ENCODE data around the gene PRKAR2A.
"Not testable (repeated sequence)": the region's sequence is repeated elsewhere in the genome, so short reads cannot be mapped to it uniquely, and the experiment has no call there.

PRKAR2A gene

DNA sequence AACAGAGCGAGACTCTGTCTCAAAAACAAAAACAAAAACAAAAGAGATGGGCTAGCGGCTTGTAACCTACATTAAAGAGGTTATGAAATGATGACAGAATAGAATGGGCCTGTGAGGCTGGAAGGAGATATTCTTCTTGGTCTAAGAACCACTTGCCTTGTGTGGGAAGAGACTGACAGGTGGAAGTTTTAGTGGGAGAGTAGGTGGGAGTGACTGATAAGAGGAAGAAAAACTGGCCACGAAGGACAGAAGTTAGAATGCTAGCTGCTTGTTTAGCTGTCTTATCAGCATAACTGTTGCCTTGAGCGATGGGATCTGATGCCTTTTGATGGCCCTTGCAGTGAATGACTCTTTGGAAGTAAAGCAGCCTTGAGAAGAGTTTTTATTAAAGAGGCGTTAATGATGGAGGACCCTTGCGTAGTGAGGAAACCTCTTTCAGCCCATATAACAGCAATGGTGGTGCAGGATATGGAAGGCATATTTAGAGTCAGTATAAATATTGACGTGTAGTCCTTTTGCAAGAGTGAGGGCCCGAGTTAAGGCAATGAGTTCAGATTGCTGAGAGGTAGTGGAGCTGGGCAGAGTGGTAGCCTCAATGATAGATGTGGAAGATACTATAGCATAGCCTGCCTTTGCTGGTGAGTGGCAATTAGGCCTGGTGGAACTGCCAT, 122.4 kb downstream of the PRKAR2A start:
- DNase-seq (ENCODE audit: low read depth): not testable (repeated sequence)

DNA sequence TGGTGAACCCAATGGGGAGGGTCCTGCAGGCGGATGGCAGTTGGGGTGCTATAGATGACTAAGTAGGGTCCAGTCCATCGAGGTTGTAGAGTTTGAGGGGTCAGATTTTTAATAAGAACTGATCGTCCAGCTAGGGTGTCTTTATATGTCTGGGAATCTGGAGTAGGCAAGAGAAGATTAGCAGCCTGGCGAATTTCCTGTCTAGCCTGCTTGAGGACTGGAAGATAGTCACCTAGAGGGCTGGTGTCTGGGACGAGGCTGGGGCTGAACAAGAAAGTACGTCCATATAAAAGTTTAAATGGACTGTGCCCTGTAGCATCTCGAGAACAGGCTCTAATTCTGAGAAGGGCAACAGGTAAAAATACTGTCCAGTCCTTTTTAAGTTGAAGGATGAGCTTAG, 123.9 kb downstream of the PRKAR2A start:
- no peak for DNase-seq (ENCODE audit: low read depth)

DNA sequence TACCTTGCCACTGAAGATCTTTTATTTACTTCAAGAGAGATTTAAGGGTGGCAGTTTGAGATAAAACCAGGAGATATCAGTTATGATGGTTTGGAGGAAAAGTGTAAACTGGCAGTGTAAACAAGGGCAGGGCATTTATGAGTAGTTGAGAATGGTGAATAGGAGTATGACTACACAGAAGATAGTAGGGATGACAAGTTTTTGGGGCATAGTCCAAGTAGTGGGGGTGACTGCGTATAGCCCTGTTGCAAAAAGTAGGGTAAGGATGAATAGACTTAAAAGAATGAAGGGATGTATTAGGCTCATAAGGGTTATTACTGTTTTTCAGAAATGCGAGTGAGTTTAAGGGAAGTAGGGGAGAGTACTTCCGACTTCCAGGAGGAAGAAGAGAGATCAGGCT, 124.4 kb downstream of the PRKAR2A start:
- DNase-seq (ENCODE audit: low read depth): not testable (repeated sequence)

DNA sequence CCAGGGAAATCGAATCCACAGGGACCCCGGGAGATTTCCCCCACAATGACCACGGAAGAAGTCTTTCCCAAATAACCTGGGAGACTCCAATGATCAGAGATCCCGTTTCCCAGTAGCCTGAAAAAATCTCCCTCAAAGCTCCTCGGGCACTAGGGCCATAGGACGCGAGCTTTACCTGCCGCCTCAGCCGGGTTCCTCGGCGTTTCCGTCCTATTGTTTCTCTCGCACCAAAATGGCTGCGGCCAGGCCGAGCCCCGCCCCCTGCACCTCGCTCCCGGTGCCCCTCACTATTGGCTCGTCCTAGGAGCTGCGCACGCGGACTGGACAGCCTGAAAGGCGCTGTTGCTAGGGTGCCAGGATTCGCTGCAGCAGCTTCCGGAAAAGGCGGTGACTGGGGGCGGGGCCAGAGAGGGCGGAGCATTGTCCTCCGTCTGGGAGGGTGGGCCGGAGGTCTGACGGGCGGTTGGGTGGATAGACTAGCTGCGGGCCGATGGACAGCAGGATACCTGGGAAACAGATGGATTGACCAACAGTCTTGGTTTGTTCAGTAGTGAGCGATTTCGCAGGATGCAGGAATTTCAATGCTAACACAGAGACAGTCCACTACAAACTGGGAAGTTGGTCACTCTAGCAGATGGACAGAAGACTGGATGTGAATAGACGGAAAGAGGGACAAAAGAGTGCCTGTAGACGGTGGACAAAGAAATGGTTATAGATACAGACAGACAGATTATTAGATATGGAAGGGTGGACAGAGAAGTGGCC, 130.5 kb downstream of the PRKAR2A start, which contains the start of gene IP6K2:
Gene IP6K2, minus strand, starts transcription at position 240 of the 765 bp plus-strand sequence. CDS start 21,930 bp downstream, outside the sequence.
- peak; percentile 92 for DNase-seq (ENCODE audit: low read depth)

DNA sequence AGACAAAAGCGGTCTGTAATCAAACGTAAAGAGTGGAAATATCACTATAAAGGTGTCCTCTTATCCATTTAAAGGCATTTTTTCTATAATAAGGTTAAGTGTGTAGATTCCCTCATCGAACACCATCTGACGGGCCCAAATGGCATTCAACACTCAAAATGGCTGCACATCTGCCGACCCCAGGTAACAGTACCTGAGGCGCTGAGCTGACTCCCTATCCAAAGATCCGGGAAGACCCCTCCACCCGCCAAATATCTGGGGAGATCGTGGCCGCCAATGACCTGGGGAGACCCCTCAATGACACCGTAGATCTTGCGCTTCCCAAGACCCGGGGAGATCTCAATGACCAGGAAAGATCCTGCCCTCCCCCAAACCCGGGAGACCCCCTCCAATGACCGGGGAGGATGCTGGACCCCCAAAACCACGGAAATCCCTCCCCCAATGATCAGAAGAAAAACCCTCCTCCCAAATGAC, 131.1 kb downstream of the PRKAR2A start:
- DNase-seq (ENCODE audit: low read depth): no peak

DNA sequence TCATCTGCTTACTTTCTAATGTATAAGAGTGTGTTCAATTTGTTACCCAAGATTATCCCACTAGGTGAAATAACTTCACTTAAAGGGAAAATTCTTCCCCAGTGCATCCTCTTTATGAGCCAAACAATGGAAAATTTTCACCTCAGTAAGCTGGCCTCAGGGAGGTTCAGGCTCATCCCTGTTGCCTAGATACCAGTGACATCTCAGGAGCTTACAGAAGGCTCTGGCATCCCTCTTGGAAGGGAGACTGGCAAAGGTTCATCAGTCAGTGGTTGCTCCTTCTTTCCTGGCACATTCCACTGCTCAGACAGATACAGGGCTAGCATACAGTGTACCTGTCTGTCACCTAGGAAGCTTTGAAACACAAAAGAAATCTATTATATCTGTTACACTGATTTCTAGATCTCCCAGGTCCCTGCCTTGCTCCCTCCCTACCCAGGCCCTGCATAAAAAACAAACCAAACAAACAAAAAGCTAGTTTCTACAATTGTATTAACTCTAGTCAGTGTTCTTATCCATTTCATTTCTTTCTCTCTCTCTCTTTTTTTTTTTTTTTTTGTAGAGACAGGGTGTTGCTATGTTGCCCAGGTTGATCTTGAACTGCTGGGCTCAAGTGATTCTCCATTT, 132.4 kb downstream of the PRKAR2A start:
- no peak for DNase-seq (ENCODE audit: low read depth)

DNA sequence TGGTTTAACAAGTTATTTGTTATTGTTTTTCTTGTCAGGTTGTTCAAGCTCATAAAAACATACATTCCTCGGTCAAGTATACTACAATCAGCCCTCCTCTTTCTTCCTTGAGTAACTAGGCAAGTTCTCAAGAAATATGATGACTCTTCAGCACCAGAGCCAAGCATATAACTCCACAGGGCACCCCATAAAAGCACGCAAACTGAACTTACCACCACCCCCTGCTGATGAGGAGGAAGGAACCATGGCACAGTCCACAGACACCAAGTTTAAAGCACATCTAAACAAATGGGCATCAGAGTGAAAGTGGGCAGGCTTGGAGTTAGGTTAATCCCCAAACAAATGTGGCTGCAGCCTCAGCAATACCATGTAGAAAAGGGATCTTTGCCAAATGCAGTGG, 135.9 kb downstream of the PRKAR2A start:
- DNase-seq (ENCODE audit: low read depth): no peak

DNA sequence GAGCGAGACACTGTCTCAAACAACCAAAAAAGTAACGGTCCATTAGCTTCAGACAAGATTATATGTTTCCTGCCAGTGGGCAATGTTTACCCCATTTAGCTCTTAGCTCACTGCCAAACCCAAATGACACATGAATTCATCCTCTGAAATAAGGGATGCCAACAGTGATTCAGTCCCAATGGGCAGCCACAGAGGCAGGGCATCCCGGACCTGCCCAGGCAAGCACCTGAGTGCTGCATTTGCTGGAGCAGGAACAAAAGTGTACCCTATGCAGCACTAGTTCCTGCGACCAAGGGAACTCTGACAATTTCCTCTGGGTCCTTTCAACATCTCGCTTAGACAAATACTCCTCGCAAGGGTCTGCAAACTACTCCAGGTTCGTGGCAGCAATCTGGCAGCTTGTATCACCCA, 138.6 kb downstream of the PRKAR2A start:
- DNase-seq (ENCODE audit: low read depth): no peak

DNA sequence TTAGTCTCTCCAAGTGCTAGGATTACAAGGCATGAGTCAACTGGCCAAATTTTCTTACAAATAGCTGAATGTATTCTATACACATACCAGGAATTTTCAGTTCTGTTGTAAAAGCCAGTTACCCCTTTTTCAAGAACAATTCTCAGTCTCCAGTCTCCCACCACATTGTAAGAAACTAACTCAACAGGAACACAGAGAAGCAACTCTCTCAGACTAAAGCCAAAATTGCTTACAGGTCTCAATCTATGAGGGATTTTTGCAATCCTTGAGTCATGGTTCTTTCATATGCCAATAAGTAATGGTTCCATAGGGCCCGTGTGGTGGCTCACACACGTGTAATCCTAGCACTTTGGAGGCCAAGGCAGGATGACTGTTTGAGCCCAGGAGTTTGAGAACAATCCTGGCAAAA, 139.2 kb downstream of the PRKAR2A start:
- DNase-seq (ENCODE audit: low read depth): no peak

DNA sequence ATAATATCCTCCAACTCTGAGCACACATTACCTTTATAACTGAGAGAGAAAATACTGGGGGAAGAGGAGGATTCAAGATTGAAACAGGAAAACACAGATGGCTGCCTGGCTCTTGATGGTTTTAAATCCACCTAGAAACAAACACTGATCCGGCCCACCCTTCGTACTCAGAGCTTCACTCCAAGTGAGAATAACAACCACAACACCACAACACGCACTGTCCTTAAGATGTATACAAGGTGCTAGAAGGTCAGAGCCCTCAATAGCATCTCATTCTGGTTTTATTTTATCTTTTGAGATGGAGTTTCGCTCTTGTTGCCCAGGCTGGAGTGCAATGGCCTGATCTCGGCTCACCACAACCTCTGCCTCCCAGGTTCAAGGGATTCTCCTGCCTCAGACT, 140.5 kb downstream of the PRKAR2A start:
- DNase-seq (ENCODE audit: low read depth): no peak

DNA sequence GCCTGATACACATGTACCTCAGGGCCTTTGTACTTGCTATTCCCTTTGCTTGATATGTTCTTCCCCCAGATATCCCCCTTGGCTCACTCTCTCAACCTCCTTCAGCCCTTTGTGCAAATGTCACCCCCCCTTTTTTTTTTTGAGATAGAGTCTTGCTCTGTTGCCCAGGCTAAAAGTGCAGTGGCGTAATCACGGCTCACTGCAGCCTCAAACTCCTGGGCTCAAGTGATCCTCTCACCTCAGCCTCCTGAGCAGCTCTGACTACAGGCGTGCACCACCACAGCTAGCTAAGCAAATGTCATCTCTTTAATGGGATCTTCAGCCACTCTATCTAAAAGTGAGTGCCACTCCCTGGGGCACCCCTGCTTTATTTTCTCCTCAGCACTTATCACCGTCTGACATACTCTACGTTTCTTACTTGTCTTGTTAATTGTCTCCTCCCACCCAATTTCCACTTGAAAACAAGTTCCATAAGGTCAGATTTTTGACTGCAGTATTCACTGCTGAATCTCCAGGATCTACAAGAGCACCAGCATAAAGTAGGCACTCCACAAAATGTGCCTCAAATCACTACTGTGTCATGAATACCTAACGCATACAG, 145.3 kb downstream of the PRKAR2A start:
- DNase-seq (ENCODE audit: low read depth): no peak

DNA sequence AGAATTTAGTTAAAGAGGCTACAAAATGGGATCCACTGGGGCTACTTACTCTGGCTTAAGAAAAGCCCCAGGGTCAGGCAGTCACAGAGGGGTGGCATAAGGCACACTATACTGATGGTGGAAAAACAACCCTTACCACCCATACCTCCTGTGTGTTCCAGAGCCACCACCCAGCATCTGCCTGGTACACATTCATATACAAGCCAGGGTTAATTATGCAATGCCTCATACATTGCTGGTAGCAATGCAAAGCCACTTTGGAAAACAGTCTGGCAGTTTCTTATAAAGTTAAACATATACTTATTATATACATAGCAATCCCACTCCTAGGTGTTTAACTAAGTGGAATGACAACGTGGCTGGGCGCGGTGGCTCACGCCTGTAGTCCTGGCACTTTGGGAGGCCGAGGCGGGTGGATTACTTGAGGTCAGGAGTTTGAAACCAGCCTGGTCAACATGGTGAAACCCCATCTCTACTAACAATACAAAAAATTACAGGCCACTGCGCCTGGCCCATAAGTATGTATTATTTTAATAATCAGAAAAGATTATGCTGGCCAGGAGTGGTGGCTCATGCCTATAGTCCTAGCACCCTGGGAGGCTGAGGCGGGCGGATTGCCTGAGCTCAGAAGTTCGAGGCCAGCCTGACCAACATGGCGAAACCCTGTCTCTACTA, 146.8 kb downstream of the PRKAR2A start:
- DNase-seq (ENCODE audit: low read depth): no peak

DNA sequence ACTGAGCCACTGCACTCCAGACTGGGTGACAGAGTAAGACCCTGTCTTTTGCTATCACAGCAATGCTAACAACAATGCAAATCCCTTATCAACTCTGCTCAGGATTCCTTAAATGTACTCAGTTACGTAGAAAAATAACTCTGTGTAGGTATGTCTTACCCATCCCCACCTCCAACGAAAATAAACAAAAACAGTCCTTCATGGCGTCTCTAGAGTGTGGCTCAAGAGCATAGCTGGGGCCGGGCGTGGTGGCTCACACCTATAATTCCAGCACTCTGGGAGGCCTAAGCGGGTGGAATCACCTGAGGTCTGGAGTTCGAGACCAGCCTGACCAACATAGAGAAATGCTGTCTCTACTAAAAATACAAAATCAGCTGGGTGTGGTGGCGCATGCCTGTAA, 148.8 kb downstream of the PRKAR2A start:
- no peak for DNase-seq (ENCODE audit: low read depth)

DNA sequence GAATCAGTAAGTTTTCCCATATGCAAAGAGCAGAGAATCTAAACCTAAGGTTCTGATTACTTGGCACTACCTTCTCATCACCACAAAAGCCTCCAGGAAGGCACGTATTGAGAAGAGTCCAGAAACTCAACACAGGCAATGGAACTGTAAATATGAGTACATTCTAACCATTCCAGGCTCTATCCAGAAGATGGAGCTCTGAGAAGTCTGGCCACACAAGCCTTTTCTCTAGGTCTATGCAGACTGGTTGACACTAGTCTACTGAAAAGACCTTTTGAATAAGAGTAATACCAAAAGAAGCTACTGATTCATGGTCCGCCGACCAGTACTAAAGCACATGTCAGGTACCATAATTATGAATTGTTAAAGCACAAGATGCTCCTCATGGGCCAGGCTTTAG, 149.7 kb downstream of the PRKAR2A start:
- DNase-seq (ENCODE audit: low read depth): no peak

DNA sequence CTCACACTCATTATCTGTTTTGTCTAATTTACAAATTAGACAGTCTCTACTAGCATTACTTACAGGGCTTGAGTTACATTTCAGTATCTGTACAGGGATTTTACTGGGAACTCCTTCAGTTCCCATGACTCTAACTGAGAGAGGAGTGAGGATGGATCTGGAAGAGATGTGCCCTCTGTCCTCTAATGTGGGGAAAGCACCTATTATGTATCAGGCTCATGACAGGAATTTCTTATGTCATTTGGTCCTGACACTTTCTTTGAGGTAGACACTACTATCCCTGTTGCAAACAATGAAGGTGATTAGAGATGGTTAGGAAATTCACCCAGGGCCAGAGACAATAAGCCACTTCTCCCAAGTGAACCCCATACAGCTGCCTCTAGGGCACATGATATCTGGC, 151.1 kb downstream of the PRKAR2A start:
- no peak for DNase-seq (ENCODE audit: low read depth)

Measured in HS-27A (cell line).